Cardiac fibroblast (primary cell): ENCODE results near the gene LHX4.

Source experiments
- DNase-seq, 2 donors: peaks; one replicate each; pipeline versions ENCODE4 v3.0.0 to v3.0.0-alpha.2; 2010; ENCODE audit warnings: low read depth in 2 of 2
- H3K4me3 ChIP-seq, 2 donors: replicated peaks in 1 of 2; 1 replicate in 1 of 2; 2 replicates in 1 of 2; pipeline ENCODE4 v1.5.1; 2011; ENCODE audit warnings: low read depth in 2 of 2, low read length in 2 of 2, mild to moderate bottlenecking in 2 of 2, moderate library complexity in 1 of 2
- TF ChIP-seq, protein P1 (sequence below): IDR thresholded peaks from one replicate; pipeline ENCODE4 v1.5.1; 2011; ENCODE audit warnings: low read depth, mild to moderate bottlenecking, low read length, inconsistent platforms

Gene LHX4

DNA sequence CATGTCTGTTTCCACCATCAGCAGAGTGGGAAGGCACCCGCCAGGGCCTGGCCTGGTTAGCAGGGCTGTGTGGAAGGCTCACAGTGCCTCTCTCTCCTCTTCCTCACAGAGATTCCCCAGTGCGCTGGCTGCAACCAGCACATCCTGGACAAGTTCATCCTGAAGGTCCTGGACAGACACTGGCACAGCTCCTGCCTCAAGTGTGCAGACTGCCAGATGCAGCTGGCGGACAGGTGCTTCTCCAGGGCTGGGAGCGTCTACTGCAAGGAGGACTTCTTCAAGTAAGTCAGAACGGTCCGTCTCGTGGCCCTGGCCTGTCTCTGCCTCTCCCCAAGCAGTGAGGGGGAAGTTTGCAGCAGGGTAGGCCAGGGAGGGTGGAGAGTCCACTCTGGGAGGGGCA lies 18.1 kb downstream of the LHX4 start:
- H3K4me3 ChIP-seq = no peak overlapping the region
- TF ChIP-seq, protein P1, sequence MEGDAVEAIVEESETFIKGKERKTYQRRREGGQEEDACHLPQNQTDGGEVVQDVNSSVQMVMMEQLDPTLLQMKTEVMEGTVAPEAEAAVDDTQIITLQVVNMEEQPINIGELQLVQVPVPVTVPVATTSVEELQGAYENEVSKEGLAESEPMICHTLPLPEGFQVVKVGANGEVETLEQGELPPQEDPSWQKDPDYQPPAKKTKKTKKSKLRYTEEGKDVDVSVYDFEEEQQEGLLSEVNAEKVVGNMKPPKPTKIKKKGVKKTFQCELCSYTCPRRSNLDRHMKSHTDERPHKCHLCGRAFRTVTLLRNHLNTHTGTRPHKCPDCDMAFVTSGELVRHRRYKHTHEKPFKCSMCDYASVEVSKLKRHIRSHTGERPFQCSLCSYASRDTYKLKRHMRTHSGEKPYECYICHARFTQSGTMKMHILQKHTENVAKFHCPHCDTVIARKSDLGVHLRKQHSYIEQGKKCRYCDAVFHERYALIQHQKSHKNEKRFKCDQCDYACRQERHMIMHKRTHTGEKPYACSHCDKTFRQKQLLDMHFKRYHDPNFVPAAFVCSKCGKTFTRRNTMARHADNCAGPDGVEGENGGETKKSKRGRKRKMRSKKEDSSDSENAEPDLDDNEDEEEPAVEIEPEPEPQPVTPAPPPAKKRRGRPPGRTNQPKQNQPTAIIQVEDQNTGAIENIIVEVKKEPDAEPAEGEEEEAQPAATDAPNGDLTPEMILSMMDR = no peak
- DNase-seq = no peak

GRCh38 chr1:180248731-180249681 lies 18.9 kb downstream of the LHX4 start:
- peak in 1 of 2 donors; percentile 35 for DNase-seq
- TF ChIP-seq, protein P1 = peak; percentile 8

GRCh38 chr1:180249725-180250498 lies 19.8 kb downstream of the LHX4 start:
- H3K4me3 ChIP-seq = no peak overlapping the region

More at GRCh38 chr1:180248731-180249681, 18.9 kb downstream of the LHX4 start:
- no peak overlapping the region for H3K4me3 ChIP-seq

GRCh38 chr1:180250499-180250770 lies 20.4 kb downstream of the LHX4 start:
- no peak overlapping the region for H3K4me3 ChIP-seq
- DNase-seq = no peak
- TF ChIP-seq, protein P1 = no peak

More at GRCh38 chr1:180249725-180250498, 19.8 kb downstream of the LHX4 start:
- TF ChIP-seq, protein P1 = no peak
- DNase-seq = no peak

DNA sequence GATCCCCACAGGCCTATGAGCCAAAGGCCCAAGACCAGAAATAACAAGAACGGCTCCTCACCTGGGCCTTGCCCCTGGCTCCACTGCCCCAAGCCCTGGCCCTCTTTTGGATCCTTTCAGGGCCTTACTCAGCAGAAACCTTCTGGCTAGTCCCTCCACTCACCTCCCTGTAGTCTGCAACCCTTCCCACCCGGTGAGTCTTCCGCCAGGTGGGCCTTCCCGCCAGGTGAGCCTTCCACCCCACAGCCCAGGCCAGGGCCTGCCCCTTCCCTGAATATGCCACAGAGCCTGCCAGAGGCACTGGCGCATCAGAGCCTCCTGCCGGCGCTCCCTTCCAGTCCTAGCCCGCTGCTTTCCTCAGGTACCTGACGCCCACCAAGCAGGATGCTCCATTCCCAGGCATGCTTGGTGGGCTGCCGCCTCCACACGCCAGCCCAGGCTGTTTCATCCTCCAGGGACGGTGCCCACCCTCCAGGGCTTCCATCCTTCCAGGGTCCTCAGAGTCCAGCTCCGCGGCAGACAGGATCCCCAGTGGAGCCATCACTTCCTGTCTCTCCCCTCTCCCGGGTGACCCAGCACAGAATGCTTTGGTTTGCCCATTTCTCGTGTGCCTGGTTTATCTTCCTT lies 20.9 kb downstream of the LHX4 start:
- no peak for DNase-seq
- TF ChIP-seq, protein P1 = no peak
- no peak overlapping the region for H3K4me3 ChIP-seq

DNA sequence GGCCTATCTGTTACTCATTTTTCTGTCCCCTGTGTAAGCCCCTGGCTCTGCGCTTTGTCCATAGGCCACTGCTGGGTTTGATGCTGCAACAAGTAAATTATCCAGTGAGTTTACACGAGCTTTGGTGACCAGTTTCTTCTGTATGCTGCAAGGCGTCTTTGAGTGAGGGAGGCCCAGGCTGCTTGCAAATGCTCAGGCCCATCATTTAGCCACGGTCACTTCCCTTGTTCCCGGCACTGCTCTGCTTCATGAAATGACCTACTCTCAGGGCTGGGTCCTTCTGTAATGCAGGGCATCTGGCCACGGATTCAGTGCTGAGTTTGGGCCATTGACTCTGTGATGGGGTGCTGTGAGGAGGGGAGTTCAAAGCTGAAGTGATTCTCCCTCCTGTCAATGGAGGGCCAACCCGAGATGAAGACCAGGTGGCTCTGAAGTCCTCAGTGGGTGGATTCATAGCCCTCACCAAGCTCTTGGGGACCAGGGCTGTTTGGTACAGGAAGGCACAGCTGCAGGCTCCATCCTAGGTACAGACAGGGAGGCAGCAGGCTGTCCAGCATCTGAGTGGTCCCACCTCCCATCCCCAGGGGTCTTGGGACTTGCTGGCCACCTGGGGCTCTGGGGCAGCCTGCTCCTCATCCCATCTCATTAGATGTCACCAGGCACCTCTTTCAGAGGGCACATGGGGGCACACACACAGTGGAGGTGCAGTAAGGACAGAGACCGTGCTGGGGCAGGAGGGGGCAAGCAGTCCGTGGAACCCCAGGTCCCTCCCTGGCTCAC lies 21.7 kb downstream of the LHX4 start:
- H3K4me3 ChIP-seq = no peak overlapping the region
- DNase-seq = no peak
- TF ChIP-seq, protein P1 = no peak
